NCI-H146 treated with DMSO at 0.1 percent for 48 hours (cell line): ENCODE measurements around the gene CSAD.
A peak's percentile ranks its signal among the peaks of the same experiment; 100 is the strongest.

Source experiments
- DNase-seq: peaks from one replicate; lab custom pipeline; 2025; ENCODE audit not compliant: unreplicated experiment; lab: John Stamatoyannopoulos, UW

CSAD gene, protein sequence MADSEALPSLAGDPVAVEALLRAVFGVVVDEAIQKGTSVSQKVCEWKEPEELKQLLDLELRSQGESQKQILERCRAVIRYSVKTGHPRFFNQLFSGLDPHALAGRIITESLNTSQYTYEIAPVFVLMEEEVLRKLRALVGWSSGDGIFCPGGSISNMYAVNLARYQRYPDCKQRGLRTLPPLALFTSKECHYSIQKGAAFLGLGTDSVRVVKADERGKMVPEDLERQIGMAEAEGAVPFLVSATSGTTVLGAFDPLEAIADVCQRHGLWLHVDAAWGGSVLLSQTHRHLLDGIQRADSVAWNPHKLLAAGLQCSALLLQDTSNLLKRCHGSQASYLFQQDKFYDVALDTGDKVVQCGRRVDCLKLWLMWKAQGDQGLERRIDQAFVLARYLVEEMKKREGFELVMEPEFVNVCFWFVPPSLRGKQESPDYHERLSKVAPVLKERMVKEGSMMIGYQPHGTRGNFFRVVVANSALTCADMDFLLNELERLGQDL

DNA sequence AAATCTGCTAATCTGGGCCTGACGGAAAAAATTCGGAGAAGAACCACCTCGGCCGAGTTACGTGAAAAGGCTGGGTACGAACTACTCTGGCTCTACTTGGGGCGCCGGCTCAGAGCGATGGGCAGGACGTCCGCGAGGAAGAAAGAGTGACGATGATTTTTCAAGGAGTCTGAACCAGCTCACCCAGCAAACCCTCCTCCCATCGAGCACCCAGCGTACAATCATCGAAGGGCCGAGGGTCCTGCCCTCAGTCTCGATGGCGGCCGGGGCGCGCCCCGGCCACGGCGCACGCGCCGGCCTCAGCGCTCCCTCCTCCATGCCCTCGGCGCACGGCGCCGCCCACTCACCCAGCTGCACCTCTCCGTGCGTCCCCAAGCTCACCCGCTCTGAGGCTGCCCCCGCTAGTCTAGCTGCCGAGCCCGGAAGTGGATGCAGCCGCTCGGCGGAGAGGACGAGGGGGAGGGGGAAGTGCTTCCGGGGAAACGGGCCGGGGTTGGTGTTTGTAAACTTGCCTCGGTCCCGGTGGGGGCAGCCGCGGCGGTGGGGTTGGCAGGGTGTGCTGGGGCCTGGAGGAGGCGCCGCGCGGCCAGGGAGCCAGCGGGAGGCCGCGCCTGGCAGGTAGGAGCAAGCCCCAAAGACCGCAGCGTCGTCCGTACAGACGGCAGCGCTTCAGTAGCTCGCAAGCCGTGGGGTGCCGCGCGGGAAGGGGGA, at the start of gene CSAD, which contains the start of gene ZNF740:
Gene CSAD (minus strand): TSS at position 706 of the 711 bp plus-strand sequence. CDS start 7,455 bp downstream, outside the sequence.
Gene ZNF740 (plus strand): TSS at position 503 of the 711 bp plus-strand sequence. CDS start 1,262 bp downstream, outside the sequence.
- peak; percentile 96 for DNase-seq

DNA sequence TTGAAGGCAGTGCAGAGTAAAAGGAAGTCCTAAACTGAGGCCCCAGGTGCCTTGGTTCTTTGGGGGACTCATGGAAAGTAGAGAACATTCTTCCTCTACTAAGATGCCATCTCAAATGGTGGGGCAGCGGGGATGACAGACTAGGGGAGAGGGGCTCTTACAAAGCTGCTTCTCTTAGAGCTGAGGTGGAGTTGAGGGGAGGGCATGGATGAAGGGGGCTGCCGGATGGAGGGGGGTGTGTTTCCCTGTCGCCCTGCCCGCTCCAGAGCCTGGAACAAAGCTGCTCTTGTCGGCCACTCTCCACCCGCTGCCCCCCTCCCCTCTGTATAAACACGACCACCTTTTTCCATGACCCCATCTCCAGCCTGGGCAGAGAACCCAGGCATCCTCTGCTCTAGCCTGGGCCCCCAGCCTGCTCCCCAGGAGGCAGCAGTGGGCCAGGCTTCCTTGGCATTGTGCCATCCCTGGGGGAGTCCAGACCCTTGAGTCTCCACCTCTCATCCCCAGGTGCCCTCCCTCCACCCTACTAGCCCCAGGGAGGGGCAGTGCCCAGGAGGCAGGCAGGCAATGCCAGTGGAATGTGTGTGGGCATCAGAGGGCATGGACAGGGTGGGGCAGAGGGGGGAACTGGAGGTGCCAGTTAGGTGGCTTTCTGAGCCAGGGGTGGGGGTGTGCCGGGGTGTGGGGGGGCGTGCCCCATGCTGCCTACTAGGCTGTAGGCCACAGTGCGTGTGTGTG, 49.6 kb upstream of the CSAD start:
- DNase-seq: no peak

DNA sequence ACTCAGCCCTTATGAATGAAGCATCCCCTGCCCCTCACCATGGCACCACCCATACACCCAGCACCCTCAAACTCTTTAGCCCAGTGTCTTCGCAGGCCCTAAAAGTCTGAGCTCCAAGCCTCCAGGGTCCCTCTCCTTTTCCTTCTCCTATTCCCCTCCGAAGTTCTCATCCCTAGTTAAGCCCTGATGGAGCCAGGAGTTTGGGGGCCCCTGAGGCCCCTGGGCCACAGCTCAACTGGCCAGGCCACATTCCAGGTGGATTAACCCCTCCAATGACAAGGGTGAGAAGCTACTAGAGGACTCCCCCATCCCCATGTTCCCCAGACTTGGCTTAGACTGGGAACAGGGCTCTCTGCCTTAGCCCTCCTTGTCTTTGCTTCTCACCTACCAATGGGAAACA, 48.7 kb upstream of the CSAD start:
- DNase-seq: no peak

DNA sequence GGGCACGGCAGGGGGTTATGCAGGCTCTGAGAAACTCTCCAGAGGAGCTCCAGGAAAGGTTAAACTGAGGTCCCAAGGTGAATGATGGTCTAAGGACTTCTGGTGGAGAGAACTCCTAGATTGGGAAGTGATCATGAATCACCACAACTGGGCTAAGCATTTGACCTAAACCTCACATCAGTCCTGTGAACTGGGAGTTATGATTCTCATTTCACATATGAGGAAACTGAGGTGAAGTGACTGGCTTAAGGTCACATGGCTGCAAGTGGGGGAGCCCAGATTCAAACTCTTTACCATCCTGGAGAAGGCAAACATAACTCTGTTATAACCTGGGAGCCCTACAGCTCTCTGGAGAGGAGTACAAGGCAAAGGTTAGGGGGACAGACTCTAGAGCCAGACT, 47.1 kb upstream of the CSAD start:
- no peak for DNase-seq

DNA sequence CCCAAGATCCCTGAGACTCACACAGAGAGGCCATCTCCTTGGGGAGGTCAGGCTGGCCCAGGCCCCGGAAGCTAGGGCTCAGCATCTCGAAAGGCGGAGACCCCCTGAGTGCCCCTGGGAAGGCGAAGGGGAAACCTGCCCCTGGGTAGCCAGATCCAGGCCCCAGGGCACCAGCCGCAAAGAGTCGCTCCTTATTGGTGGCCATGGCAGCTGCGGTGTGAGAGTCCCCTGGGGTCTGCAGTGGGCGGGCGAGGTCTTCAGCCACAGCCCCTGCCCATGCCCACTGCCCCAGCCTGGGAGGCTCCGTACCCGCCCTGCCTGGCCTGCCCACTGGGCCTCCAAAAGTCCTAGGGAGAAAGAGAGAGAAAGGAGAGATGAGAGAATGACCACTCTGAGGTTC, 46.6 kb upstream of the CSAD start:
- no peak for DNase-seq

DNA sequence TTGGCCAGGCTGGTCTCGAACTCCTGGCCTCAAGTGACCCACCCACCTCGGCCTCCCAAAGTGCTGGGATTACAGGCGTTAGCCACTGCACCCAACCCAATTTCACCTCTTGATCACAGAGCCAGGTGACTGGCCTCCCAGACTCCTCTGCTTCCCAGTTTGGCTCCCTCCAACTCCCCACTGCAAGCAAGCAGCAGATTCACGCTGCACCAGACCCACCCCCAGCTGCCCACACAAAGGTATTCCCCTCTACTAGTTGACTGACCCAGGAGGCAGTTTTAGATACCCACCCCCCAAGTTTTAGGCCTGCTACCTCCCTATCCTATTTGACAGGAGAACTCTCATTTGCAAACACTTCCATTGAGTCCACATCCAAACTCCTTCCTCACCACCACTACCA, 46.1 kb upstream of the CSAD start:
- DNase-seq: no peak

DNA sequence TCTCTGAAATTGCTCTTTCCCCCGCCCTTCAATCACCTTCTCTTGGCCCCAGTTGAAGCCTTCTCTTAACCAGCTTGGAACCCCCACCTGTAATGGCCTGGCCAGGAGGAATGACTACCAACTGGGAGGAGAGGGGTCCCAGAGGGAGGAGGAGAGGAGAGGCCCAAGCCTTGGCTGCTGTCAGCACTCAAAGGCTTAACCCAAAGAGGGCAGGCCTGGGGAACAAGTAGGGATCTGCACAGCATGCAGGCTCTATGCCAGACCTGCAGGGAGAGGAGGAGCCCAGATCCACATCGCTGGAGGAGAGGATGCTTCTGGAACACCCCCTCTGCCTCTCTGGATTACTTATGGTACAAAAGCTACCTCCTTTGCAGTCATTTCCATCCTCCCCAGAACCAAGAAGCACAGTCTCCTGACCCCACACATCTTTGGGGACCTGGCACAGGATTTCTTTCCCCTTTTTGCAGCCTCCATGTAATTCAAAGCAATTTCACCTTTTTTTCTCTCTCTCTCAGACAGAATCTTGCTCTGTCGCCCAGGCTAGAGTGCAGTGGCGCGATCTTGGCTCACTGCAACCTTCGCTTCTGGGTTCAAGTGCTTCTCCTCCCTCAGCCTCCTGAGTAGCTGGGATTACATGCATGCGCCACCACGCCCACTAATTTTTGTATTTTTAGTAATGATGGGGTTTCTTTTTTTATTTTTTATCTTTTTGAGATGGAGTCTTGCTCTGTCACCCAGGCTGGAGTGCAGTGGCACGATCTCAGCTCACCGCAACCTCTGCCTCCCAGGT, 45.1 kb upstream of the CSAD start:
- DNase-seq: no peak

DNA sequence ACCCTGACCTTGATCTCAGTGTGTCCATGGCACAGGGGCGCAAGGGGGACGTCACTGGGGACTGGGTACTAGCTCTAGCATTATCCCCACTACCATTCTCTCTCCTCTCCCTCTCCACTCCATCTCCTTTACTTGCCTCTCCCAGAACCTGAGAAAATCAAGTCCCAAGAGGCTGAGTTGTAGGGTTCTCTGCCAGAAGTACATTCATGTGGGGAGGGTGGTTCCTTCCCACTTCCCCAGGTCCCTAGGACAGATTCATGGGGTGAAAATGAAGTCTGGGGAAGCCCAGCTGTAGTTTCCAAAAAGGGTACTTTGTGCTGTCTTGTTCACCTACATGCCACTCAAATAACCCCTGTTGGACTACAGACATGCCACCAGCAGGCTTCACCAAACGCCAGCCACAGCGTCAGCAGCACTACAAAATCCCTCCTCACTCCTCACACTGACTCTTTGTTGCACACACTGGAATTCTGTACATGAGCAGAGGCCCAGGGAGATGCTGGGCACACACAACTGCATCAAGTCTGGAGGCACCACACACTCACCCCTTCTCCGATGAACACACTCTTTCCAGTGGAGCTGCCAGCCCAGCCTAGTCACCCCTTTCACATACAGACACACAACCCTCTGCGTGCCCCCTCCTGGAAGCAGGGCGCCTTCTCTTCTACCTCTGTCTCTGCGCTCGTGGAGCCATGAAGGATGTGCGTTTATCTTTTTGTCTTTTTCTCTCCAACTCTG, 44.3 kb upstream of the CSAD start:
- DNase-seq: no peak

DNA sequence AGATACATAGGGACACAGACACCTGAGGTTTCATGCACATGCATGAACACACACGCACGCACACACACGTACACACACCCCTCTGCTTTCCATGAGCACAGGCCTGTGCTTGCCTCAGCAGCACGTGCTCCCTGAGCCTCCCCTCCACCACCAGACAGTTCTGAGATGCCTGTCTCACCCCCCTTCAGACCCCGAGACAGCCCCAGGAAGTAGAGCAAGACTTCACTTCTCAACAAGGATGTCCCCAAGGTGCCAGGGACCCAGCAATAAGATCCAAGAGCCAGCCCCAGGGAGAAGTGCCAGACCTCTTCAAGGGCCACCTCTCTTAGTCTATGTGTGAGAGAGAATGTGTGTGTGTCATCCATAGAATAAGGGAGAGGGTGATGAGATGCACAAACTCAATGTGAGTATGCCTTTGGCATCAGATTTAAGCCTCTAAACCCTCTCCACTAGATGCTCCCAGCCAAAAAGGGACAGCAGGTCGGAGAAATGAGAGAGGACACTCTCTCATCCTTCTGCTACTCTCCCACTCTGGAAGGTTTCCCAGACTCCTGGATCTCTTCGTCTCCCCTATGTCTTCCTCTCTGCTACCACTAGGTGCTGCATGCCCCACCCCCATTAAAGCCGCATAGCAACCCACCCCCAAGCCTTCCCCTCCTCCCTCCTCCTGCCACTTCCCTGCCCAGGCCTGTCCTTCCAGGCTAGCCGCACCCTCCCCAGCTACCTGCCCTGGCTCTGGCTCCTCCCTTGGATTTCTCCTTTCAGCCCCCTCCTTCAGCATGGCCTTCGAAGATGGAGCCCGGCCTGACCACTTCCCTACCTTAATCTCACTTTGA, 43.6 kb upstream of the CSAD start:
- no peak for DNase-seq

DNA sequence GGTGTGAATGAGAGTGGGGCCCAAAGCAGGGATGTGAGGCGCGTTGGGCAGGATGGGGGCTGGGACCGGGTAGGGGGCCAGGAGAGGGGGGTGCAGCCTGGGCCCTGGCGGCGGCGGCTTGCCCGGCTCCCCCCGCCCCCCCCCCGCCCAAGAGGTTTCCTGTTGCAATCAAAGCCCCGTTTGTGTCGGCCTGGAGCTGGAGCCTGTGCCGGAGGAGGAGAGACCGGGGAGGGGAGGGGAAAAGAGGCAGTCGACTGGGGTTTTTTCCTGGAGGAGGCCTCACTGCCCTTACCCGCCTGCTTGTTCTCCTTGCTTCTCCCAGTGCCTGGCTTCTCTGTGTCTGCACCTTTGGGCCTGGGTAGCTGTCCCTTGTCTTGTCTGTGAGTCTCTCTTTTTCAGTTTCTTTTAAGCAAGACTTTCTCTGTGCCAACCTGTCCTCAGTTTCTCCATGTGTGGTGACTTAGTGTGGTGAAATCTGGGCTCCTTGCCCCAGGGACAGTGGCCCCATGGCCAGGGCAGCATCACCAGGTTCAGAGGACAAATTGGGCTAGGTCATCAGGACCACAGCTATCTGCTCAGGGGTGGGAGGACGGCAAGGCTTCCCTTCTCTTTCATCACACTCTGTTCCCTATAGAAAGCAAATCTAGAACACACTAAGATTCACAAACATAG, 42.8 kb upstream of the CSAD start:
- DNase-seq: no peak

DNA sequence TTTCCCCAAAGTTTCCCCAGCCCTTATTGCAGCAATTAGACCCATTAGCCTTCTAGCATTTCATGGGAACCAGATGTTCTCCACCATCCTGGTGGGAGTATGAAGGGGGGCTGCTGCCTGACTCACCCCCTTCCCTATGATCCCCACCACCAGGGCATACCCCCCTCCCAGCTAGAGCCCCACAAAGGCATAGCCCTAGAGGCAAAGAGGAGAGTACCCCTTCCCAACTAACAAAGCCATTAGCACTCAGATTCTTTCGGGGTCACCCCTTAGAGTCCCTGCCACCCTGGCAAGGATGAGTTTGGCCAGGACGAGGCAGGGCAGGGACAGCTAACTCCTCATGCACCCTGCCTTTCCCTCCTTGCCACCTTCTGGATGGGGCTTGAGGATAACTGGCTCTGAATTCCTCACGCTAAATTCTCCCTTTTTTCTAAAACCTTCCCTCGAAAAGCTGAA, 42.1 kb upstream of the CSAD start:
- no peak for DNase-seq

DNA sequence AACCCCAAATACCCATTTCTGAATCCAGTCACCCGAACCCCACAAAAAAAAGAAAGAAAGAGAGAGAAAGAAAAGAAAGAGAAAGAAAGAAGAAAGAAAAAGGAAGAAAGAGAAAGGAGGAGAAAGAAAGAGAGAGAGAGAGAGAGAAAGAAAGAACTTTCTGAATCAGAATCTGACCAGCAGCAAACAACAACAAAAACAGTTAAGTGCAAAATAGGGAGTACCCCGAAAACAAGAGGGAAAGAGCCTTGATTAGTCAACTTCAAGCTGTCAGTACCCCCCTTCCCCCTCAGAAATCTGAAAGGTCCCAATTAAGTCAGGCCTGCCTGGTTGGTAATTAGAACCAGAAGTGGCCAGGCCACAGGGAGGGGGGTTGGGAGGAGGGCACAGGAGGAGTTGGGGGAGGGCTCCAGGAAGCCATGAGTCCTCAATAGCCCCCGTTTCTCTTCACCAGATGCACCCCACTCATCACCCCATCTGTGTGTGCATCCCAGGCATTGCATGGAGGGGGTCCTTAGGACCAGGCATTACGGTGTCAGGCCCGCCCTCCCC, 41.5 kb upstream of the CSAD start:
- no peak for DNase-seq

DNA sequence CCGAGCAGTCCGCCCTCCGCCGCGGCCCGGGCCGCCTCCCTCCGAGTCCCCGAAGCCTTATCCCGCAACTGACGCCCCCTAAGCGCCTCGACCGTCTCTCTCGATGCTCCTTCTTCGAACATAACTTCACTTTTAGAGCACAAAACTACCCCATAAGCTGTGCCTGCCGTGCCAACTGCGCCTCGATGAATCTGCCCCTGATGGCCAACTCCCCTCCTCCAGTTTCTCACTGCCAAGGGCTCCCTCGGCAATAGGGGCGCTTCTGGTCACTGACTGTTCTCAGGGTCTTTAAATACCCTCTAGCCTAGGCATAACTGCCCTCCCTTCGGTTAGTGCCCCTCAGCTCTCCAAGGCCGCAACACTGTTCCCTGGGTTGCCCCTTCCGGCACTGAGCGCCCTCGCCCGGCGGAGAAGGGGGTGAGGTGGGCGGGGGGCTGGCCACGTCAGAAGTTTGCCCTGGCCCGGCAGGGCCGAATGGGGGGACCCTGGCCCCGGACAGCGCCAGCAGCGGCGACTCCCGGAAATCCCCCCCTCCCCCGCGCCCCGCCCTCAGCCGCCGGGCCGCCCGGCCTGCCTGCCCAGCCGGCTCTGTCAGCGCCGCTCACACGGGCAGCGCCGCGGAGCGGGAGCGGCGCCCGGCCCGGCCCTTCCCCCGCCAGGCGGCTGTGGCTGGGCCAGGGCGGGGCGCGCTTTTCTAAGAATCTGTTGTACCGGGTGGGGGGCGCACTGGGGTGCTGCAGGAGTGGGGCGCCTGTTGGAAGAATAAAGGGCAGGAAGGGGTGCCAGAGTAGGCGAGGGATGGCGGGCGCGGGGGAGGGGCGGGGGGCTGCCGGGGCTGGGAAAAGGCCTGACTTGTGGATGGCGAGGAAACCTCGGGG, 40.7 kb upstream of the CSAD start:
- no peak for DNase-seq

DNA sequence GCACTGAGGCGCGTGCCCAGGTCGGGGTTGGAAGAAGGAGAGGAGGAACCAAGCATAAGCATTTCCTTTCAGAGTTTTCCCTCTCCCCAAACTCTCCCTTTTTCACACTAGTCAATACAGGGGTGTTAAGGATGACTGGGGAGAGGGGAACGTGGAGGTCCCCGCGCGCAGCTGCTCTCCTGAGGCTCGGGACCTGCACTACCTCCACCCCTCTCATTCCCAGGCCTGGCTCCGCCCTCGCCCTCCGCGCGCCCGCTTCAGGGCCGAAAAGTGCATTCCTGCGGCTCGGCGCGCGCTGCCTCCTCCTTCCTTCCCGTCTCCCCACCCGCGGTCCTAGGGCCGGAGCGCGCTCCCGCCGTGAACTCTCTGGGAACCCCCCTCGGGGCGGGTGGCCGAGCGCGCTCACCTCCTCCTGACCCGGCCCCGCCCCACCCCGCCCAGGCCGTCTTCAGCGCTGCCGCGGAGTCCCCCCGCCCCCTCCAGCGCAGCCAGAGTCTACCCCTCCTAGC, 40.0 kb upstream of the CSAD start:
- peak; percentile 82 for DNase-seq

DNA sequence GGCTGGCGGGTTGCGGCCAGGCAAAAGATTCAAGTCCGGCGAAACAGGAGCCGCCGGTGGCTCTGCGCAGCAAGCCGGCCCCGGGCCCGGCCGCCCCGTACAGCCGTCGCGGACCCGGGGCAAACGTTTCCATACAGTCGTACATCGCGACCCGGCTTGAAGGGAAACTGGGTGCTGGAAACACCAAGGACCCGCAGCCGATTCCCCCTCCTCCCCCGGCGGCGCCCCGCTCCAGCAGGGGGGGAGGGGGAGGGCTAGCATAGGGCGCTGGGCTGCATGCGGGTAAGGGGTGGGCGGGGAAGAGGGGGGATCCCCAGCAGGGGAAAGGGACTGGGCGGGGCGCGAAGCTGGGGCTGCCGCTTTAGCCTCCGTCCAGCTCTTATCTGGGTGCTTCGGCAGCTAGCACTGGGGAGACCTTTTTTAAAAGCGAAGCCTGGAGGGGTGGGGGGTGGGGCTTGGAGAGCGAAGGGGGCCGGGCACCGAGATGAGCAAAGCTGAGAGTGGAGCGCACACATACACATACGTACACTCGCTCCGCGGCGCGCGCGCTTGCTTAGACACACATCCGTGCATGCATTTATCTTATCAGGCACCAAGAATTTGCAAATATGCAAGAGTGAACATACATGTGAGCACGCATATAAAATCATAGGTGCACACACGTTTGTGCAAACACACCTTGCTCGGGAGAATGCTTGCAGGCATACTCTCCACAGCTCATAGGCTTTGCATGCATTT, 39.4 kb upstream of the CSAD start:
- no peak for DNase-seq

DNA sequence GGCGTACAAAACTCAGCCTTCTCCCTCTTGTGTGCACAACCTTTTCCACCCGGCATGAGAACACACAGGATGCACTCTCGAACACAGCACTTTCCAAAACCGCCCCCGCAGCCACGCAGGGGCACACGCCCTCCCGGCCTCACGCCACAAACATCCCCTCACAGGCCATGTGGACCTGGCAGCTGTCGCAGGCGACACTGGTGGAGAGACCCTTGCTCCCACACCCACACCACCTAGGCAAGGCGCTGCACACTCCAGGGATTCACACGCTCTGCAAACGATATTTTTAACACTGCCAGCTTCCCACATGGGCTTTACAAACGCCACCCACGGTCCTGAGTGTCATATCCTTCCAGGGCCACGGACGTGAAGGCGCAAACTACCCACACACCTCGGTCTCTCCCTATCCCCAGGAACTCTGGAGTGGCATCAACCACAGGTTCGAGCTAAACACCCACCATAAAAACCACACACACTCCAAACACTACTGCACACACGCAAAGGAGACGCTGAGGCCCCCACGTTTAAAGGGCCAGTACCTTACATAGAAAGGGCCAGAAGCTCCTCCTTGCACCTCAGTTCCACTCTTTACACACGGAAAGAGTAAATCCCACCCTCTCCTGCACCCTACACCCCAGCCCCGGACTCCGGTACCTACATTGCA, 38.7 kb upstream of the CSAD start:
- no peak for DNase-seq
